GM06990 (cell line): ENCODE measurements around the gene ZNF513.

Experiments
- DNase-seq: peaks from one replicate; pipeline ENCODE4 v3.0.0-alpha.2; 2011; ENCODE audit not compliant: insufficient read length; ENCODE audit errors: extremely low read depth
- H3K27me3 ChIP-seq: replicated peaks from 2 replicates; pipeline ENCODE4 v1.6.0; 2011; ENCODE audit warnings: low read length; ENCODE audit not compliant: control insufficient read depth, insufficient read depth
- H3K36me3 ChIP-seq: 2 replicates; pipeline ENCODE4 v1.5.1; 2011; ENCODE audit warnings: low read length; ENCODE audit not compliant: control insufficient read depth, insufficient read depth
- H3K4me3 ChIP-seq: replicated peaks from 2 replicates; pipeline ENCODE4 v1.5.1; 2011; ENCODE audit warnings: low read depth, mild to moderate bottlenecking, control low read depth, low read length
- CTCF ChIP-seq: IDR thresholded peaks from 2 replicates; pipeline ENCODE4 v1.5.1; 2011; ENCODE audit warnings: low read length, control low read depth, mild to moderate bottlenecking, inconsistent platforms; ENCODE audit not compliant: insufficient read depth, poor library complexity, severe bottlenecking

The ZNF513 gene

GRCh38 chr2:27408601-27409320 is 28.2 kb upstream of the ZNF513 start:
- Histone ChIP-seq H3K4me3 (peak overlapping the region; percentile 97), H3K27me3 (no peaks in the 10 kb centered on the region)
- no peak for DNase-seq

GRCh38 chr2:27407798-27408491 is 27.4 kb upstream of the ZNF513 start:
- Histone ChIP-seq H3K4me3 (peak overlapping the region; percentile 97), H3K36me3 (no peaks in the 10 kb centered on the region; the same call in 1 of the 2 replicates), H3K27me3 (no peaks in the 10 kb centered on the region)
- peak; percentile 33 for TF ChIP-seq CTCF
- DNase-seq: no peak

More at GRCh38 chr2:27408601-27409320, 28.2 kb upstream of the ZNF513 start:
- H3K36me3 ChIP-seq: no peaks in the 10 kb centered on the region; the same call in 1 of the 2 replicates
- TF ChIP-seq CTCF: no peak

GRCh38 chr2:27400348-27401135 is 20.0 kb upstream of the ZNF513 start:
- Histone ChIP-seq H3K36me3 (no peaks in the 10 kb centered on the region; the same call in 1 of the 2 replicates), H3K4me3 (no peak overlapping the region), H3K27me3 (no peaks in the 10 kb centered on the region)
- TF ChIP-seq CTCF: no peak
- DNase-seq: no peak

- no peaks in the 10 kb centered on the region for H3K36me3 ChIP-seq
These were observed 18.4 kb upstream of the ZNF513 start for GRCh38 chr2:27398962-27399361.

GRCh38 chr2:27393225-27393624 is 12.7 kb upstream of the ZNF513 start:
- no peak for TF ChIP-seq CTCF

More at GRCh38 chr2:27398962-27399361, 18.4 kb upstream of the ZNF513 start:
- Histone ChIP-seq H3K4me3 (no peak overlapping the region), H3K27me3 (no peaks in the 10 kb centered on the region)
- no peak for DNase-seq
- no peak for TF ChIP-seq CTCF

More at GRCh38 chr2:27393225-27393624, 12.7 kb upstream of the ZNF513 start:
- no peak overlapping the region for H3K4me3 ChIP-seq
- peaks cover 7% of the 10 kb centered on the region for H3K36me3 ChIP-seq
- no peak for DNase-seq
- H3K27me3 ChIP-seq: no peaks in the 10 kb centered on the region
